HG03432 (cell line): ENCODE data around the gene RNF39.

Experiments used
- ATAC-seq: cut with Tn5 transposase; IDR thresholded peaks from one replicate; pipeline ENCODE4 v1.9.1; 2021; ENCODE audit warnings: mild to moderate bottlenecking, moderate library complexity; ENCODE audit not compliant: unreplicated experiment

RNF39 gene

DNA sequence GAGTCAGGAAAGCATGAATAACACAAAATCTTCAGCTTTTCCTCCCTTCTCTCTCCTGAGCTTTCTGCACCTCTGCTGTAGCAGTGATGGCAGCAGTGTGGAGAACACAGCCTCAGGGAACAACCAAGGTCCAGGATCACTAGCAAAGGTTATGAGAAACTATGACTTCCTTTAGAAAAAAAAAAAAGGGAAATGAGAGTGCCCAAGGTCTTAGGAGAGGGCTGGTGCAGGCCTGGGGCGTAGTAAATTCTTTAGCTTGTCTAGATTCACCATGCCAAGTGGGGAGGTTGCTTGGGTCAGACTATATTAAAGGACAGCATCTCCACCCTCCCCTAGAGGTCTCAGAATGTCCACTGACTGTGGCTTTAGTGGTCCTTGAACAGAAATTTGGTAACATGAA lies 54.9 kb downstream of the RNF39 start:
- ATAC-seq = no peak
